Panc1 (cell line): ENCODE measurements around the gene ADAM12. TPM values are rescaled to one million over a fixed set of nuclear protein-coding genes. Genes with fewer than 3 reads are reported as not detected.

Source experiments
- ATAC-seq: fragments of 200-7000 bp; cut with Tn5 transposase; 2 replicates; pipeline ENCODE4 v1.9.1; 2020; ENCODE audit warnings: mild to moderate bottlenecking, moderate library complexity
- BruUV-seq: library from RNA; stranded (reverse); fragments of 400-500 nt; replicated peaks from 2 replicates; lab custom pipeline; 2021; lab: Mats Ljungman, UMichigan
- CTCF ChIA-PET: fragments of 300-600 bp; sonication (Branson Sonifier 250); formaldehyde crosslinking; loops from one replicate; lab custom pipeline; 2022; ENCODE audit warnings: antibody characterized with exemption; lab: Charles Lee
- POLR2A ChIA-PET: fragments of 300-600 bp; sonication (Branson Sonifier 250); formaldehyde crosslinking; loops from one replicate; lab custom pipeline; 2022; ENCODE audit warnings: antibody characterized with exemption; lab: Charles Lee
- DNase-seq: peaks from one replicate; pipeline ENCODE4 v3.0.0-alpha.2; 2010; ENCODE audit warnings: low read depth, low spot score
- H3K27ac ChIP-seq: 2 replicates; pipeline ENCODE4 v1.5.1; 2011; ENCODE audit warnings: mild to moderate bottlenecking, low read length, inconsistent platforms
- H3K27me3 ChIP-seq: fragments of 200-500 bp; sonication (Bioruptor generic); 2 replicates; pipeline ENCODE4 v1.6.0; 2014; ENCODE audit warnings: low read length, inconsistent platforms; ENCODE audit not compliant: control insufficient read depth, insufficient read depth
- H3K36me3 ChIP-seq: fragments of 200-500 bp; sonication (Bioruptor generic); 2 replicates; pipeline ENCODE4 v1.5.1; 2014; ENCODE audit warnings: inconsistent platforms, mild to moderate bottlenecking, low read length, moderate library complexity; ENCODE audit not compliant: control insufficient read depth, insufficient read depth
- H3K4me1 ChIP-seq: 2 replicates; pipeline ENCODE4 v1.5.1; 2011; ENCODE audit warnings: inconsistent platforms, mild to moderate bottlenecking, low read length, moderate library complexity; ENCODE audit not compliant: control insufficient read depth, insufficient read depth
- H3K4me3 ChIP-seq, 2 experiments: 2 replicates each; pipeline ENCODE4 v1.5.1; 2011 to 2012; ENCODE audit warnings: low read depth in 2 of 2, low read length in 2 of 2, mild to moderate bottlenecking in 2 of 2, inconsistent platforms in 1 of 2, moderate library complexity in 1 of 2
- H3K9me3 ChIP-seq: fragments of 200-500 bp; sonication (Bioruptor generic); 2 replicates; pipeline ENCODE4 v1.5.1; 2014; ENCODE audit warnings: low read depth, mild to moderate bottlenecking, inconsistent platforms, low read length, moderate library complexity; ENCODE audit not compliant: control insufficient read depth, insufficient read depth
- POLR2AphosphoS5 ChIP-seq: IDR thresholded peaks from 2 replicates; pipeline ENCODE4 v1.6.1; 2012; ENCODE audit warnings: mild to moderate bottlenecking, low read depth, low read length, moderate library complexity
- SIN3A ChIP-seq: IDR thresholded peaks from 2 replicates; pipeline ENCODE4 v1.6.1; 2012; ENCODE audit warnings: low read depth, mild to moderate bottlenecking, low read length, moderate library complexity, borderline replicate concordance; ENCODE audit not compliant: insufficient read depth
- TCF7L2 ChIP-seq: IDR thresholded peaks from 2 replicates; pipeline ENCODE4 v1.6.1; 2011; ENCODE audit warnings: mild to moderate bottlenecking, low read depth, low read length, inconsistent platforms
- in situ Hi-C: cut with HindIII; loops from 2 replicates; pipeline ENCODE4 v1.10.0; 2016; ENCODE audit warnings: low sequenced_read_pairs, low pct_unique_long_range_greater_than_20kb
- intact Hi-C: fragments of 100-400 bp; cut with micrococcal nuclease; formaldehyde crosslinking; loops from one replicate; pipeline ENCODE4 v1.10.0; 2022; ENCODE audit not compliant: unreplicated experiment
- total RNA-seq: library from RNA; stranded (reverse); gene quantifications from one replicate; pipeline ENCODE4 v1.2.1, GENCODE V29; 2021; ENCODE audit not compliant: unreplicated experiment
- TF ChIP-seq, protein P1 (sequence below): fragments of 450-650 bp; IDR thresholded peaks from 2 replicates; pipeline ENCODE4 v1.5.1; 2017; ENCODE audit warnings: mild to moderate bottlenecking
- TF ChIP-seq, protein P2 (sequence below), 2 experiments: IDR thresholded peaks; 2 replicates each; pipeline ENCODE4 v1.6.1; 2011 to 2012; ENCODE audit warnings: low read depth in 2 of 2, control low read depth in 1 of 2, low read length in 1 of 2, mild to moderate bottlenecking in 1 of 2, moderate library complexity in 1 of 2; ENCODE audit not compliant: insufficient read depth in 1 of 2

Gene ADAM12
- total RNA-seq, 1 experiment from 2014 or later = 0.10 TPM

DNA sequence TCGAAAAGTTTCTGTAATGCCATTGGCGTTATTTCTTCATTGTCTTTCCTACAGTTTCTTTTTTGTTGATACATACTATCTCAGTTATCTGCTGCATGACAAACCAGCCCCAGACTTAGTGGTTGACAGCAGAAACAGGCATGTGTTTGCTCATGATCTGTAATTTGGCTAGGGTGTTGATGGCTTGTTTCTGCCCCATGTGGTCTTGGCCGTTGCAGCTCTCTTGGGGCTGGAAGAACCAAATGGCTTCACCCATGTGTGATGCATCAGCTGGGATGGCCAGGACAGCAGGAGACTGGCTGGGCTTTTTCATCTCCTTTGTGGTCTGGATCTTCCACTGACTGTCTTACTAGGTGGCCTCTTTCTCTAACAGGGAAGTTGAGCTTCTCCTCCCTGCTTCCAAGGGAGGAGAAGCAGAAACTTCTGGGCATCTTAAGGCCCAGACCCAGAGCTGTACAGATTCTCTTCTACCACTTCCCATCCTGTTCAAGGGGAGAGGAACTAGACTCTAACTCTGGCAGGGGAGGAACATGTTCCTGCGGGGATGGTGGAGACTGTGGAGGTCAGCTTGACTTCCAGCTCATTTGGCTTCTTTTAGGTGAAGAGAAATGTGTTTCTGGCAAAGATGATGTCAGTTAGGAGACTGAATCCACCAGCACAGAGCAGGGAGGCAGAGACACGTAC is 402.6 kb downstream of the ADAM12 start:
- H3K36me3 ChIP-seq = no peaks in the 10 kb centered on the region
- no peaks in the 10 kb centered on the region for H3K4me1 ChIP-seq
- ChIA-PET CTCF (no interaction called here), POLR2A (no interaction called here)
- BruUV-seq = no TSS peak
- H3K4me3 ChIP-seq = no peak overlapping the region
- ATAC-seq = no peak
- H3K9me3 ChIP-seq = no peaks in the 10 kb centered on the region
- DNase-seq = no peak
- no peak overlapping the region for H3K27ac ChIP-seq
- intact Hi-C loops = loop anchor here (2.0 to 10.0 kb wide), 2 partner anchors 399 to 515 kb away; partner anchors contain the start of gene ADAM12
- H3K27me3 ChIP-seq = no peaks in the 10 kb centered on the region
- in situ Hi-C loops = no loop called here
- TF ChIP-seq POLR2AphosphoS5 (no peak), SIN3A (no peak)
- TF ChIP-seq, protein P1, sequence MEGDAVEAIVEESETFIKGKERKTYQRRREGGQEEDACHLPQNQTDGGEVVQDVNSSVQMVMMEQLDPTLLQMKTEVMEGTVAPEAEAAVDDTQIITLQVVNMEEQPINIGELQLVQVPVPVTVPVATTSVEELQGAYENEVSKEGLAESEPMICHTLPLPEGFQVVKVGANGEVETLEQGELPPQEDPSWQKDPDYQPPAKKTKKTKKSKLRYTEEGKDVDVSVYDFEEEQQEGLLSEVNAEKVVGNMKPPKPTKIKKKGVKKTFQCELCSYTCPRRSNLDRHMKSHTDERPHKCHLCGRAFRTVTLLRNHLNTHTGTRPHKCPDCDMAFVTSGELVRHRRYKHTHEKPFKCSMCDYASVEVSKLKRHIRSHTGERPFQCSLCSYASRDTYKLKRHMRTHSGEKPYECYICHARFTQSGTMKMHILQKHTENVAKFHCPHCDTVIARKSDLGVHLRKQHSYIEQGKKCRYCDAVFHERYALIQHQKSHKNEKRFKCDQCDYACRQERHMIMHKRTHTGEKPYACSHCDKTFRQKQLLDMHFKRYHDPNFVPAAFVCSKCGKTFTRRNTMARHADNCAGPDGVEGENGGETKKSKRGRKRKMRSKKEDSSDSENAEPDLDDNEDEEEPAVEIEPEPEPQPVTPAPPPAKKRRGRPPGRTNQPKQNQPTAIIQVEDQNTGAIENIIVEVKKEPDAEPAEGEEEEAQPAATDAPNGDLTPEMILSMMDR = no peak

DNA sequence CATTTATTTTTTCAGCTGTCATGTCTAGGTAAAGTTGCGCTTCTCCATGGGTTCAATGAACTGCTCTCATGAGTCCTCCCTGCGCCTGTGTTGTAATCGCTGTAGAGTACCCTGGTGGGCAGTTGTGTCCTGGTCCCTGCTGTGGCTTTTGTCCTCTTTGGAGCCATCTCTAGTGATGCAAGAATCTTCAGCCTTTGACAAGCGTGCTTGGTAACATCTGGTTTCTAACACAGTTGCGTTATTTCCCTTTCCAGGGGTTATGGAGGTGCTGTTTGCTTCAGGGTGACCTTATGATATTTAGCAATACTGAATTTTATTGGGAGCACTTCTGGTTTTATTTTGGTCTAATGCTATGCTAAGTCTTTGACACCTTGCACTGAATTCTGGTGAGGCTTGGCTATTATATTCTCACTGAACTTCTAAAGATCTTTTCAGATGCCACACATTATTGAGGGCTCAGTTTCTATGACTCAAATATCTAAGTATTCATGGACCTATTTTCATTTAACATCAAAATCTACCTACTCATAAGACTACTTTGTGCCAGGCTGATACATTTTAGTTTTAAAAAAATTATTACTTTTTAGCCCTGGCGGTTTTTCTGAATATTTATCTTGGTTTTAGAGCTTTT is 403.3 kb downstream of the ADAM12 start:
- BruUV-seq = no TSS peak
- ChIA-PET POLR2A (no interaction called here), CTCF (no interaction called here)
- intact Hi-C loops (loop anchor here (2.0 to 10.0 kb wide), 2 partner anchors 400 to 516 kb away; partner anchors contain the start of gene ADAM12), in situ Hi-C loops (no loop called here)
- no peak for ATAC-seq
- no peaks in the 10 kb centered on the region for H3K4me1 ChIP-seq
- no peak overlapping the region for H3K4me3 ChIP-seq
- no peaks in the 10 kb centered on the region for H3K36me3 ChIP-seq
- H3K27me3 ChIP-seq = no peaks in the 10 kb centered on the region
- H3K27ac ChIP-seq = no peak overlapping the region
- TF ChIP-seq, protein P2, sequence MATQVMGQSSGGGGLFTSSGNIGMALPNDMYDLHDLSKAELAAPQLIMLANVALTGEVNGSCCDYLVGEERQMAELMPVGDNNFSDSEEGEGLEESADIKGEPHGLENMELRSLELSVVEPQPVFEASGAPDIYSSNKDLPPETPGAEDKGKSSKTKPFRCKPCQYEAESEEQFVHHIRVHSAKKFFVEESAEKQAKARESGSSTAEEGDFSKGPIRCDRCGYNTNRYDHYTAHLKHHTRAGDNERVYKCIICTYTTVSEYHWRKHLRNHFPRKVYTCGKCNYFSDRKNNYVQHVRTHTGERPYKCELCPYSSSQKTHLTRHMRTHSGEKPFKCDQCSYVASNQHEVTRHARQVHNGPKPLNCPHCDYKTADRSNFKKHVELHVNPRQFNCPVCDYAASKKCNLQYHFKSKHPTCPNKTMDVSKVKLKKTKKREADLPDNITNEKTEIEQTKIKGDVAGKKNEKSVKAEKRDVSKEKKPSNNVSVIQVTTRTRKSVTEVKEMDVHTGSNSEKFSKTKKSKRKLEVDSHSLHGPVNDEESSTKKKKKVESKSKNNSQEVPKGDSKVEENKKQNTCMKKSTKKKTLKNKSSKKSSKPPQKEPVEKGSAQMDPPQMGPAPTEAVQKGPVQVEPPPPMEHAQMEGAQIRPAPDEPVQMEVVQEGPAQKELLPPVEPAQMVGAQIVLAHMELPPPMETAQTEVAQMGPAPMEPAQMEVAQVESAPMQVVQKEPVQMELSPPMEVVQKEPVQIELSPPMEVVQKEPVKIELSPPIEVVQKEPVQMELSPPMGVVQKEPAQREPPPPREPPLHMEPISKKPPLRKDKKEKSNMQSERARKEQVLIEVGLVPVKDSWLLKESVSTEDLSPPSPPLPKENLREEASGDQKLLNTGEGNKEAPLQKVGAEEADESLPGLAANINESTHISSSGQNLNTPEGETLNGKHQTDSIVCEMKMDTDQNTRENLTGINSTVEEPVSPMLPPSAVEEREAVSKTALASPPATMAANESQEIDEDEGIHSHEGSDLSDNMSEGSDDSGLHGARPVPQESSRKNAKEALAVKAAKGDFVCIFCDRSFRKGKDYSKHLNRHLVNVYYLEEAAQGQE (IDR thresholded peaks at IDR 0.05; ENCODE audit: insufficient read depth in 1 of 2, low read depth in 2 of 2, low read length in 1 of 2) = no peak
- no peak for TF ChIP-seq POLR2AphosphoS5
- no peak for TF ChIP-seq SIN3A
- TF ChIP-seq, protein P1 = no peak
- no peak for TF ChIP-seq TCF7L2
- DNase-seq = no peak
- no peaks in the 10 kb centered on the region for H3K9me3 ChIP-seq
